Right lobe of liver (tissue), 6 donors: ENCODE results near the gene PARP14. TPM values are rescaled to one million over a fixed set of nuclear protein-coding genes. Genes with fewer than 3 reads are reported as not detected.
A peak's percentile ranks its signal among the peaks of the same experiment; 100 is the strongest.

Source experiments
- ATAC-seq, 4 donors: fragments of 200-7000 bp; cut with Tn5 transposase; one replicate each; pipeline ENCODE4 v1.9.1; 2020; ENCODE audit warnings: mild to moderate bottlenecking in 4 of 4, moderate library complexity in 4 of 4
- DNase-seq, 3 donors: peaks; one replicate each; pipeline ENCODE4 v3.0.0-alpha.2; 2020
- H3K27ac ChIP-seq, 3 donors: fragments of 200-600 bp; one replicate each; pipeline ENCODE4 v1.8.0; 2022
- H3K27me3 ChIP-seq, 2 donors: fragments of 200-600 bp; one replicate each; pipeline ENCODE4 v1.8.0; 2022
- H3K36me3 ChIP-seq, 4 donors: fragments of 200-600 bp; sonication (generic) in 1 of 4; one replicate each; pipeline versions ENCODE4 v1.5.1 to v1.8.0; 2017 to 2022; ENCODE audit warnings: control low read depth in 1 of 4
- H3K4me1 ChIP-seq, 4 donors: fragments of 200-600 bp; sonication (generic) in 1 of 4; one replicate each; pipeline versions ENCODE4 v1.5.1 to v1.8.0; 2017 to 2022; ENCODE audit warnings: control low read depth in 1 of 4
- H3K4me3 ChIP-seq, 3 donors: fragments of 200-600 bp; one replicate each; pipeline ENCODE4 v1.8.0; 2022
- H3K9me3 ChIP-seq, 4 donors: fragments of 200-600 bp; sonication (generic) in 1 of 4; one replicate each; pipeline versions ENCODE4 v1.5.1 to v1.8.0; 2017 to 2022; ENCODE audit warnings: control low read depth in 1 of 4
- CTCF ChIP-seq, 4 donors: fragments of 200-600 bp in 3 of 4; fragments of 450-650 bp in 1 of 4; IDR thresholded peaks; one replicate each; pipeline versions ENCODE4 v1.5.1 to v1.8.0; 2016 to 2022; ENCODE audit warnings: antibody characterized with exemption in 4 of 4, mild to moderate bottlenecking in 2 of 4
- POLR2A ChIP-seq: fragments of 450-650 bp; IDR thresholded peaks from one replicate; pipeline ENCODE4 v1.6.1; 2017; ENCODE audit warnings: antibody characterized with exemption, mild to moderate bottlenecking
- WGBS: methylation state at CpG from one replicate; pipeline ENCODE4 v1.1.6; 2018; ENCODE audit warnings: low coverage, low lambda C conversion rate; ENCODE audit not compliant: insufficient coverage; ENCODE audit errors: missing lambda C conversion rate; 5-methylcytosine and 5-hydroxymethylcytosine counted together
- intact Hi-C, 2 donors: fragments of 100-400 bp; cut with DNase I; formaldehyde crosslinking; loops; one replicate each; pipeline versions ENCODE4 v1.11.2 to v1.14.1; 2022
- total RNA-seq, 6 experiments: library from RNA; depleted of rRNA in 2 of 6; stranded (reverse); fragments of >200 nt in 2 of 6; fragmentation: NEBNext Ultra II Directional in 3 of 6; extraction: Animal tissue kit (Norgen Biotek cat#: 25700) in 3 of 6; gene quantifications; one replicate each; pipeline versions ENCODE4 v1.1.0 to v1.2.4, GENCODE V29; 2016 to 2023
- donor health status: DM: no; HTN: yes; CAD: no.
- donor health status: DM: no; HTN: no; CAD: no.
- donor health status: DM: no; HTN: no; CAD: no.
- donor health status: DM: no; HTN: yes; CAD: no.
- donor health status: DM: no; HTN: yes; CAD: no.

The PARP14 gene
- total RNA-seq, 6 experiments from 2014 or later, result 35.2 to 111 (median 37.3) TPM

GRCh38 chr3:122719273-122719921, 38.8 kb downstream of the PARP14 start:
- DNase-seq (no peak), ATAC-seq (peak in 1 of 4 donors; percentile 15)
- peaks cover 0 to 80% (median 41%) of the 10 kb centered on the region in 4 donors for H3K36me3 ChIP-seq
- H3K9me3 ChIP-seq, result no peaks in the 10 kb centered on the region
- intact Hi-C loops, result no loop called here
- H3K27ac ChIP-seq, result no peak overlapping the region
- TF ChIP-seq CTCF (IDR thresholded peaks at IDR 0.05) (no peak), POLR2A (no peak)
- no peaks in the 10 kb centered on the region for H3K27me3 ChIP-seq
- no peaks in the 10 kb centered on the region for H3K4me1 ChIP-seq
- 76% methylated on average over 3 of the region's 3 CpGs for WGBS
- no peak overlapping the region for H3K4me3 ChIP-seq

GRCh38 chr3:122725106-122725505, 44.5 kb downstream of the PARP14 start:
- DNase-seq (no peak), ATAC-seq (no peak)
- no peaks in the 10 kb centered on the region for H3K9me3 ChIP-seq
- H3K27ac ChIP-seq, result no peak overlapping the region
- peaks cover 0 to 38% (median 4%) of the 10 kb centered on the region in 4 donors for H3K36me3 ChIP-seq
- TF ChIP-seq POLR2A (no peak), CTCF (IDR thresholded peaks at IDR 0.05) (no peak)
- no peak overlapping the region for H3K4me3 ChIP-seq
- H3K27me3 ChIP-seq, result no peaks in the 10 kb centered on the region
- 96% methylated on average over 18 of the region's 20 CpGs for WGBS
- intact Hi-C loops, result no loop called here
- H3K4me1 ChIP-seq, result no peaks in the 10 kb centered on the region

DNA sequence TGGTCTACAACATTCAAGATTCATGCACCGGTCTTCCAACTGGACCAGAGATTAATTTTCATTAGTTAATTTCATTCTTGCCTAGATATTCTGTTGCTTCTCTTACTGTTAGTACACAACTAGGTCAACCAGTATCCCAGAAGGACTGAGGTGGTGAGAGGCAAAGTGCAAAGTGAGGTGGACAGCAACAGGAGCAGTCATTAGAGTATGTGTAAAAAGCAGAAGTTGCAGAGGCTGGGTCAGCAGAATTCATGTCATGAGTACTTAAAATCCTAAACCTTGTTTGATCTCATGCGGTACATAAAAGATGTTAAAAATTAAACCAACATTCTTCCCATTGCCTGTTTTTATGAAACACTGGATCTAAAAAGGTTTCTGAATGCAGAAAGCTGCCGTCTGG, 46.7 kb downstream of the PARP14 start:
- ATAC-seq, result peak in 3 of 4 donors; percentile 23 to 61 (median 40)
- no peak overlapping the region for H3K27ac ChIP-seq

DNA sequence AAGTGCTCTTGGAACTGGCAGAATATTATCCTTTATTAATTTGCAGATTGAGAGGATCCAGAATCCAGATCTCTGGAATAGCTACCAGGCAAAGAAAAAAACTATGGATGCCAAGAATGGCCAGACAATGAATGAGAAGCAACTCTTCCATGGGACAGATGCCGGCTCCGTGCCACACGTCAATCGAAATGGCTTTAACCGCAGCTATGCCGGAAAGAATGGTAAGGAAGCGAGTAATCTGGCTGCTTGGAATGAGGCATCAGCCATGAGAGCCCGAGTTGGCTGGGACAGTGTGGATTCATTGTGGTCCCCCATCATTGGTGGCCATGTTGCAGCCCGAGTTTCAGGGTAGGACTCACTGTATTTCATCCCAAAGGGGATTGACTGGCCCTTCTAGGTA, 47.1 kb downstream of the PARP14 start:
- Histone ChIP-seq H3K27me3 (no peaks in the 10 kb centered on the region), H3K27ac (no peak overlapping the region), H3K9me3 (no peaks in the 10 kb centered on the region), H3K4me3 (no peak overlapping the region), H3K4me1 (no peaks in the 10 kb centered on the region), H3K36me3 (peaks cover 0 to 14% (median 0%) of the 10 kb centered on the region in 4 donors)
- TF ChIP-seq POLR2A (no peak), CTCF (IDR thresholded peaks at IDR 0.05) (no peak)
- intact Hi-C loops, result no loop called here
- DNase-seq, result no peak
- ATAC-seq, result no peak
- WGBS, result 92% methylated on average over 9 of the region's 9 CpGs

More for the DNA sequence above, 46.7 kb downstream of the PARP14 start:
- Histone ChIP-seq H3K4me1 (no peaks in the 10 kb centered on the region), H3K9me3 (no peaks in the 10 kb centered on the region), H3K27me3 (no peaks in the 10 kb centered on the region), H3K4me3 (no peak overlapping the region), H3K36me3 (peaks cover 0 to 17% (median 0%) of the 10 kb centered on the region in 4 donors)
- WGBS, result 70% methylated on average over 3 of the region's 3 CpGs
- TF ChIP-seq CTCF (IDR thresholded peaks at IDR 0.05), result no peak
- no peak for TF ChIP-seq POLR2A
- intact Hi-C loops, result no loop called here
- DNase-seq, result no peak
